ENCODE measurements around the gene ASB18.

The ASB18 gene

GRCh38 chr2:236294647-236295046 lies 30.4 kb upstream of the ASB18 start:
- Histone ChIP-seq H3K79me2 (ENCODE audit: insufficient read depth, low read length) (no peaks in the 10 kb centered on the region), H3K9me2 (ENCODE audit: low read depth, low read length) (no peaks in the 10 kb centered on the region), H3F3A (ENCODE audit: insufficient read depth, low read length) (no peaks in the 10 kb centered on the region), H3K4me3 (ENCODE audit: low read depth, low read length, poor library complexity, severe bottlenecking) (no peak overlapping the region), H3K27ac (ENCODE audit: low read depth, low read length, poor library complexity, severe bottlenecking) (no peak overlapping the region), H3K36me3 (ENCODE audit: insufficient read depth, low read length) (no peaks in the 10 kb centered on the region), H3K9me3 (ENCODE audit: low read length) (no peaks in the 10 kb centered on the region), H3K4me2 (ENCODE audit: low read length) (no peak overlapping the region), H3K4me1 (ENCODE audit: insufficient read depth, low read length, severe bottlenecking) (no peaks in the 10 kb centered on the region), H3K9ac (ENCODE audit: low read length) (no peak overlapping the region), H3K27me3 (ENCODE audit: insufficient read depth, low read length) (no peaks in the 10 kb centered on the region), H4K20me1 (ENCODE audit: insufficient read depth, low read length) (no peaks in the 10 kb centered on the region), H2AFZ (ENCODE audit: low read length) (no peak overlapping the region)
- TF ChIP-seq EZH2 (IDR thresholded peaks at IDR 0.05; ENCODE audit: borderline replicate concordance, low read length) (no peak), CTCF (IDR thresholded peaks at IDR 0.05; ENCODE audit: low read length) (no peak)

- Histone ChIP-seq H3K79me2 (ENCODE audit: insufficient read depth, low read length) (no peaks in the 10 kb centered on the region), H3K36me3 (ENCODE audit: insufficient read depth, low read length) (no peaks in the 10 kb centered on the region), H3K9ac (ENCODE audit: low read length) (no peak overlapping the region), H3K27ac (ENCODE audit: low read depth, low read length, poor library complexity, severe bottlenecking) (no peak overlapping the region), H3K4me1 (ENCODE audit: insufficient read depth, low read length, severe bottlenecking) (no peaks in the 10 kb centered on the region), H3K4me3 (ENCODE audit: low read depth, low read length, poor library complexity, severe bottlenecking) (no peak overlapping the region), H4K20me1 (ENCODE audit: insufficient read depth, low read length) (no peaks in the 10 kb centered on the region), H3K27me3 (ENCODE audit: insufficient read depth, low read length) (no peaks in the 10 kb centered on the region), H2AFZ (ENCODE audit: low read length) (no peak overlapping the region), H3K4me2 (ENCODE audit: low read length) (no peak overlapping the region), H3K9me3 (ENCODE audit: low read length) (no peaks in the 10 kb centered on the region), H3F3A (ENCODE audit: insufficient read depth, low read length) (no peaks in the 10 kb centered on the region), H3K9me2 (ENCODE audit: low read depth, low read length) (no peaks in the 10 kb centered on the region)
- TF ChIP-seq CTCF (IDR thresholded peaks at IDR 0.05; ENCODE audit: low read length), result no peak
Measured at GRCh38 chr2:236293241-236293810, 29.1 kb upstream of the ASB18 start.

GRCh38 chr2:236291911-236292310 lies 27.7 kb upstream of the ASB18 start:
- no peaks in the 10 kb centered on the region for H3K9me3 ChIP-seq (ENCODE audit: low read length)
- no peak overlapping the region for H3K27ac ChIP-seq (ENCODE audit: low read depth, low read length, poor library complexity, severe bottlenecking)
- H3K4me3 ChIP-seq (ENCODE audit: low read depth, low read length, poor library complexity, severe bottlenecking), result no peak overlapping the region
- no peak overlapping the region for H2AFZ ChIP-seq (ENCODE audit: low read length)
- TF ChIP-seq EZH2 (IDR thresholded peaks at IDR 0.05; ENCODE audit: borderline replicate concordance, low read length) (no peak), CTCF (IDR thresholded peaks at IDR 0.05; ENCODE audit: low read length) (no peak)
- no peak overlapping the region for H3K4me2 ChIP-seq (ENCODE audit: low read length)
- no peaks in the 10 kb centered on the region for H4K20me1 ChIP-seq (ENCODE audit: insufficient read depth, low read length)
- H3K36me3 ChIP-seq (ENCODE audit: insufficient read depth, low read length), result no peaks in the 10 kb centered on the region
- no peak overlapping the region for H3K9ac ChIP-seq (ENCODE audit: low read length)
- H3K27me3 ChIP-seq (ENCODE audit: insufficient read depth, low read length), result no peaks in the 10 kb centered on the region
- no peaks in the 10 kb centered on the region for H3F3A ChIP-seq (ENCODE audit: insufficient read depth, low read length)
- H3K79me2 ChIP-seq (ENCODE audit: insufficient read depth, low read length), result no peaks in the 10 kb centered on the region
- H3K4me1 ChIP-seq (ENCODE audit: insufficient read depth, low read length, severe bottlenecking), result no peaks in the 10 kb centered on the region
- H3K9me2 ChIP-seq (ENCODE audit: low read depth, low read length), result no peaks in the 10 kb centered on the region

Measured in OCI-LY1 (cell line).